C4-2B (cell line): ENCODE results near the gene YWHAE.

Experiments
- CTCF ChIP-seq: fragments of 450-650 bp; conservative IDR thresholded peaks from 2 replicates; pipeline ENCODE4 v1.5.1; 2017; ENCODE audit warnings: mild to moderate bottlenecking
- ZFX ChIP-seq: fragments of 450-650 bp; IDR thresholded peaks from 2 replicates; pipeline ENCODE4 v1.6.1; 2017

GRCh38 chr17:1367351-1367745, 32.7 kb downstream of the YWHAE start:
- TF ChIP-seq CTCF (no peak), ZFX (no peak)
